Measurements from ENCODE around the gene RBMS1. TPM values are rescaled to one million over a fixed set of nuclear protein-coding genes. Genes with fewer than 3 reads are reported as not detected.

The RBMS1 gene
- total and polyA plus RNA-seq, 2 donors (not counting 1 experiment from before 2014, with no cell fraction given), result 18.0 to 36.7 TPM

GRCh38 chr2:160334028-160334741 is 159.4 kb downstream of the RBMS1 start:
- Mint-ChIP-seq H3K27me3 (no peaks in the 10 kb centered on the region), H3K4me3 (no peak overlapping the region), H3K4me1 (peaks cover 35% of the 10 kb centered on the region), H3K27ac (no peak overlapping the region), H3K9me3 (ENCODE audit: insufficient read depth) (no peaks in the 10 kb centered on the region)
- CTCF ChIA-PET, result interaction anchor here (1.1 to 5.8 kb wide), 4 partner anchors 10 to 662 kb away, joined by 3 to 40 read pairs (median 8); no protein-coding TSS in a partner anchor
- peaks cover 37% of the 10 kb centered on the region for H4K20me1 ChIP-seq (ENCODE audit: control insufficient read depth, insufficient read depth, low read length, poor library complexity, severe bottlenecking)
- intact Hi-C loops (cut with micrococcal nuclease), result no loop called here
- no peak overlapping the region for H3K27ac ChIP-seq (ENCODE audit: low read length in 2 of 2)
- POLR2A ChIA-PET, result no interaction called here
- 92% methylated on average over 2 of the region's 4 CpGs for WGBS (ENCODE audit: insufficient coverage)
- TF ChIP-seq EZH2 (IDR thresholded peaks at IDR 0.05; ENCODE audit: borderline replicate concordance, insufficient read depth, low read depth, low read length, poor library complexity, severe bottlenecking) (no peak), CTCF (IDR thresholded peaks at IDR 0.05) (no peak)
- peaks cover 0 to 4% of the 10 kb centered on the region in 2 experiments for H3K36me3 ChIP-seq (replicated peaks in 1 of 2; ENCODE audit: control extremely low read depth in 1 of 2, control insufficient read depth in 1 of 2, extremely low read depth in 1 of 2, insufficient read depth in 2 of 2, low read length in 1 of 2)
- no peaks in the 10 kb centered on the region for H3K9me3 ChIP-seq (ENCODE audit: control extremely low read depth in 1 of 3, control insufficient read depth in 2 of 3, insufficient read depth in 1 of 3, low read length in 2 of 3)
- no peaks in the 10 kb centered on the region for H3K27me3 ChIP-seq (replicated peaks in 1 of 4; ENCODE audit: control extremely low read depth in 1 of 4, control insufficient read depth in 3 of 4, insufficient read depth in 4 of 4, low read length in 3 of 4)
- DNase-seq, result no peak
- H3K4me1 ChIP-seq (ENCODE audit: control insufficient read depth in 2 of 2, insufficient read depth in 2 of 2, low read length in 2 of 2), result peaks cover 4% of the 10 kb centered on the region in 2 donors
- no peak overlapping the region for H3K4me3 ChIP-seq (ENCODE audit: control extremely low read depth in 1 of 5, extremely low read depth in 1 of 5, insufficient read depth in 1 of 5, low read depth in 2 of 5, low read length in 4 of 5)
- H3K9ac ChIP-seq (ENCODE audit: low read length), result no peak overlapping the region
- H2AFZ ChIP-seq (ENCODE audit: insufficient read depth, low read depth, low read length, poor library complexity, severe bottlenecking), result no peak overlapping the region
- no peak for ATAC-seq (ENCODE audit: low read depth)
- H3K79me2 ChIP-seq (ENCODE audit: control insufficient read depth, insufficient read depth, low read length), result peaks cover 43% of the 10 kb centered on the region
- H3K4me2 ChIP-seq (replicated peaks; ENCODE audit: low read depth, low read length, poor library complexity, severe bottlenecking), result no peak overlapping the region

GRCh38 chr2:160333324-160334027 is 160.1 kb downstream of the RBMS1 start:
- Histone ChIP-seq H3K79me2 (ENCODE audit: control insufficient read depth, insufficient read depth, low read length) (peaks cover 39% of the 10 kb centered on the region), H2AFZ (ENCODE audit: insufficient read depth, low read depth, low read length, poor library complexity, severe bottlenecking) (no peak overlapping the region), H3K36me3 (replicated peaks in 1 of 2; ENCODE audit: control extremely low read depth in 1 of 2, control insufficient read depth in 1 of 2, extremely low read depth in 1 of 2, insufficient read depth in 2 of 2, low read length in 1 of 2) (peaks cover 0 to 4% of the 10 kb centered on the region in 2 experiments), H3K4me2 (replicated peaks; ENCODE audit: low read depth, low read length, poor library complexity, severe bottlenecking) (no peak overlapping the region), H3K4me1 (ENCODE audit: control insufficient read depth in 2 of 2, insufficient read depth in 2 of 2, low read length in 2 of 2) (peaks cover 4 to 8% of the 10 kb centered on the region in 2 donors), H3K27ac (ENCODE audit: low read length in 2 of 2) (no peak overlapping the region), H3K9me3 (ENCODE audit: control extremely low read depth in 1 of 3, control insufficient read depth in 2 of 3, insufficient read depth in 1 of 3, low read length in 2 of 3) (no peaks in the 10 kb centered on the region), H3K4me3 (ENCODE audit: control extremely low read depth in 1 of 5, extremely low read depth in 1 of 5, insufficient read depth in 1 of 5, low read depth in 2 of 5, low read length in 4 of 5) (no peak overlapping the region), H4K20me1 (ENCODE audit: control insufficient read depth, insufficient read depth, low read length, poor library complexity, severe bottlenecking) (peaks cover 33% of the 10 kb centered on the region), H3K9ac (ENCODE audit: low read length) (no peak overlapping the region), H3K27me3 (replicated peaks in 1 of 4; ENCODE audit: control extremely low read depth in 1 of 4, control insufficient read depth in 3 of 4, insufficient read depth in 4 of 4, low read length in 3 of 4) (no peaks in the 10 kb centered on the region)
- POLR2A ChIA-PET, result no interaction called here
- DNase-seq, result no peak
- Mint-ChIP-seq H3K4me1 (peaks cover 41% of the 10 kb centered on the region), H3K9me3 (ENCODE audit: insufficient read depth) (no peaks in the 10 kb centered on the region), H3K4me3 (no peak overlapping the region), H3K27me3 (no peaks in the 10 kb centered on the region), H3K27ac (no peak overlapping the region)
- CTCF ChIA-PET, result interaction anchor here (1.2 to 5.8 kb wide), 4 partner anchors 10 to 662 kb away, joined by 3 to 40 read pairs (median 8); no protein-coding TSS in a partner anchor
- ATAC-seq (ENCODE audit: low read depth), result no peak
- no peak for TF ChIP-seq EZH2 (IDR thresholded peaks at IDR 0.05; ENCODE audit: borderline replicate concordance, insufficient read depth, low read depth, low read length, poor library complexity, severe bottlenecking)
- TF ChIP-seq CTCF (IDR thresholded peaks at IDR 0.05), result no peak
- intact Hi-C loops (cut with micrococcal nuclease), result no loop called here
- no CpG with 5 or more reads among the region's 2 CpGs for WGBS (ENCODE audit: insufficient coverage)
